ENCODE data around the gene MED6.

Gene MED6

GRCh38 chr14:70624972-70625371 is 24.5 kb upstream of the MED6 start:
- H3K4me3 ChIP-seq (ENCODE audit: low read depth, low read length): no peak overlapping the region
- no peak for DNase-seq (ENCODE audit: low read depth)
- no peak for TF ChIP-seq CTCF (IDR thresholded peaks at IDR 0.05; ENCODE audit: control insufficient read depth, extremely low read depth, insufficient read depth)

- TF ChIP-seq CTCF (IDR thresholded peaks at IDR 0.05; ENCODE audit: control insufficient read depth, extremely low read depth, insufficient read depth): peak; percentile 86
- DNase-seq (ENCODE audit: low read depth): peak; percentile 23
These were observed 21.8 kb upstream of the MED6 start for GRCh38 chr14:70622111-70622712.

GRCh38 chr14:70619708-70620107 is 19.3 kb upstream of the MED6 start:
- DNase-seq (ENCODE audit: low read depth): no peak
- no peak for TF ChIP-seq CTCF (IDR thresholded peaks at IDR 0.05; ENCODE audit: control insufficient read depth, extremely low read depth, insufficient read depth)
- no peak overlapping the region for H3K4me3 ChIP-seq (ENCODE audit: low read depth, low read length)

More at GRCh38 chr14:70622111-70622712, 21.8 kb upstream of the MED6 start:
- no peak overlapping the region for H3K4me3 ChIP-seq (ENCODE audit: low read depth, low read length)

GRCh38 chr14:70618314-70618713 is 17.9 kb upstream of the MED6 start:
- no peak overlapping the region for H3K4me3 ChIP-seq (ENCODE audit: low read depth, low read length)
- TF ChIP-seq CTCF (IDR thresholded peaks at IDR 0.05; ENCODE audit: control insufficient read depth, extremely low read depth, insufficient read depth): no peak
- DNase-seq (ENCODE audit: low read depth): no peak

- no peak for DNase-seq (ENCODE audit: low read depth)
- no peak overlapping the region for H3K4me3 ChIP-seq (ENCODE audit: low read depth, low read length)
- no peak for TF ChIP-seq CTCF (IDR thresholded peaks at IDR 0.05; ENCODE audit: control insufficient read depth, extremely low read depth, insufficient read depth)
These were observed 16.2 kb upstream of the MED6 start for GRCh38 chr14:70616646-70617045.

GRCh38 chr14:70611216-70611615 is 10.8 kb upstream of the MED6 start:
- TF ChIP-seq CTCF (IDR thresholded peaks at IDR 0.05; ENCODE audit: control insufficient read depth, extremely low read depth, insufficient read depth): no peak
- no peak overlapping the region for H3K4me3 ChIP-seq (ENCODE audit: low read depth, low read length)
- DNase-seq (ENCODE audit: low read depth): no peak

- no peak for DNase-seq (ENCODE audit: low read depth)
- TF ChIP-seq CTCF (IDR thresholded peaks at IDR 0.05; ENCODE audit: control insufficient read depth, extremely low read depth, insufficient read depth): no peak
- no peak overlapping the region for H3K4me3 ChIP-seq (ENCODE audit: low read depth, low read length)
These were observed 1.8 kb upstream of the MED6 start for GRCh38 chr14:70602254-70602653.

All from LNCaP clone FGC (cell line).